GM21360 (cell line): ENCODE results near the gene DNLZ.

Experiments used
- ATAC-seq: cut with Tn5 transposase; IDR thresholded peaks from one replicate; pipeline ENCODE4 v1.9.1; 2021; ENCODE audit warnings: mild to moderate bottlenecking, moderate library complexity; ENCODE audit not compliant: unreplicated experiment

Gene DNLZ

DNA sequence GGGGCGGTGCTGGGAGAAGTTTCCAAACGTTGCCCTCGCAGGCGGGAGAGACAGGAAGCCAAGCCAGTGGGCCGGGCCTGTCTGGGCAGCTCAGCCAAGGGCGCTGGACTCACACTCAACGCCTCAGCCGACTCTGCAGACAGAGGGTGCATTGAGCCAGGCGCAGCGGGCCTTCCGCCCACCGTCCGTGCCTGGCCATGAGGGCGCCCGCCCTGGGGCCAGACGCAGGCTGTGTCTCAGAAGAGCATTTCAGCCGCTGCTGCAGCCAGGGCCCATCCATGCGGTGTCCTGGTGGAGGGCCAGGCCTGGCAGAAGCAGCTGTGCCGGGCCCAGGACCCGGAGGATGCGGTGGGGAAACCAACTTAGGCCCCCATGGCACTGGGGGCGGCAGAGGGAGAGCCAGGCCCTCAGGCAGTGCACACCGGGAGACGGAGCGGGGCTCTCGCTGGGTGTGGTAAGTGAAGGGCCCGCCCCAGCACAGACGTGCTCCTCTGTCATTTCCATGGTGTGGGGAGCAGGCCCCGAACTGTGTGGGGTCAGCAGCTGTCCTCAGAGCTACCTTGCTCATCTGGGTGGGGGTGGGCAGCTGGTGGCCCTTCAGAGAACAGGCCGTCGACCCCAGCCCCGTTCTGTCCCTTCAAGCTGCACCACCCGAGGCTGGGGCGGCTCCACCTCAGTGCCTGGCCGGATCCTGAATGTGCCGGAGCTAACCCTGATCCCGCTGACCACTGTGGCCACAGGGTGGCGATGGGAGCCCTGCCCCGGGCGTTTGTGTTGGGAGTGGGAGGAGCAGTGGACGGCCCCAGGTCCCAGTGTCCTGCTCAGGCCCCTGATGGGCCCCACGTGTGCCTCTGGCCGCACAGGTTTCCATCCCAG lies 18.0 kb downstream of the DNLZ start:
- ATAC-seq: no peak

GRCh38 chr9:136344544-136345280 lies 18.8 kb downstream of the DNLZ start:
- ATAC-seq: no peak

GRCh38 chr9:136343884-136344269 lies 19.7 kb downstream of the DNLZ start:
- no peak for ATAC-seq

GRCh38 chr9:136343121-136343883 lies 20.2 kb downstream of the DNLZ start:
- no peak for ATAC-seq

GRCh38 chr9:136342181-136343120 lies 21.1 kb downstream of the DNLZ start:
- ATAC-seq: no peak

GRCh38 chr9:136341769-136342168 lies 21.8 kb downstream of the DNLZ start:
- no peak for ATAC-seq

DNA sequence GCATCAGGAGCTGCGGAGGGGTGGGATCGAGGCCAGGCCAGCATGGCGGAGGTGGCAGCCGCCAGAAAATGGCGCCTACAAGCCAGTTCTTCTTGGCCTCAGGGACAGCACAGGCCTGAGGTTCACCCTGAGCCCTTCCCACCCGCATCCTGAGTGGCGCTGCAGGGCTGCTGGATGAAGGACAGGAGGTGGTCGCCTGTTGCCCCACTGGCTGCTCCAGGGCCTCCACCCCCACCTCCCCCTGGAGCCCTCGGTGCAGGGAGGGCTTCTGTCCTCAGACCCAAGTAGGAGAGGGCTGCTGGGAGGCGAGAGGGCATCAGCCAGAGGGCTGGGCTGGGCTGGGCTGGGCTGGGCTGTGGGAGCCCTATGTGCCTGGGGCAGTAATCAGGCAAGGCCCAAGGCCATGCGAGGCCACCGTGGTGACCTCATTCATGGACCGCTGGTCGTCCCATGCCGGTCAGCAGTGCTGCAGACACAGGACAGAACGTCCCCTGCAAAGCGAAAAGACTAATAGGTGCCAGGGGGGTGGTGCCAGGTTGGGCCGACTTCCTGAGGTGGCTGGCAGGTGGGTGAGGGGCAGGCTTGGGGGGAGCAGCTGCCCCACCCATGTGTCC lies 22.4 kb downstream of the DNLZ start:
- ATAC-seq: no peak

- ATAC-seq: no peak
Measured at GRCh38 chr9:136340356-136341041, 23.0 kb downstream of the DNLZ start.

DNA sequence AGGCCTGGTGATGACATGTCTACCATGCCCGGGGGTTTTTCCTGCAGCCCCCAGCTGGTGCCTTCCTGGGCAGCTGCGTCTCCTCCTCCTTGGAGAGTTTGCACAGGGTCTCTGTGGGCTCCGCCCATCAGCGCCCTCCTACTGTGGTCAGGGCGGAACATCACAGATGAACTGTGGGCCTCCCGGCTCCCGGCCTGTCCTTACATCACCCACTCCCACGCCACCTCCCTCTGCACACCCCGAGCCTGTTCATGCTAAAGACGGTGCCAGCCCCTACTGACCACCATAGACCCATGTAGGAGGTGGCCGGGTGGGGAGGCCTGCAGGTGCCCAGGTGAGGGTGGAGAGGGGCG lies 23.6 kb downstream of the DNLZ start:
- ATAC-seq: no peak

DNA sequence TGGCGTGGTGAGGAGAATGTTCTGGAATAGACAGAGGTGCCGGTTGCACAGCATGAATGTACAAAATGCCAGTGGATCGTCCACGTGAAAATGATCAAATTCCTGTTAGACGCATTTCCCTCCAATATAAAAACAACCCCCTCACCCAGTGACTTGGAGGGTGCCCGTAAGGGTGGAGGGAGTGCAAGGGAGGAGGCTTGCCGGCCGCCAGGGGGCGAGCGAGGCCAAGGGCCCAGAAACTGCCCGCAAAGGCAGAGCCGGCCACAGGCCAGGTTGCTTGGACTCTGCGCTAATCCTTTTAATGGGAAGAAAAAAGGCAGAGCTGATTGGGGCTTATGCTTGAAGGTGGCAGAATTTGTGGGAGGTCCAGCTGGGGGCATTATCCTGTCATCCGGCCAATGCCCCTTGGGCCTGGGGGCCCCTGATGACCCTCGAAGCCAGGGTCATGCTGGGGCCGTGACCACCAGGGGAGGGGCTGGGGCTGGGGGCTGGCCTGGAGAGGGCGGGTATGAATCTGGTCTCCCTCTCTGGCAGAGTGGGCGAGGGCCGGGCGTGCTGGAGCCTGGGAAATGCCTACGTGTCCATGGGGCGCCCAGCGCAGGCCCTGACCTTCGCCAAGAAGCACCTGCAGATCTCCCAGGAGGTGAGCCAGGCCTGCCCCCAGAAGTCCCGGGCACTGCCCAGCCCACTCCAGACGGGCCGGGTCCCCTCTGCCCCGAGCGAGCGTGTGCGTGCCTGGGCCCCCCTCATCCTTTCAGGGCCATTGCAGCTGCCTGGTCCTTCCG lies 24.2 kb downstream of the DNLZ start:
- no peak for ATAC-seq

- ATAC-seq: no peak
Measured at GRCh38 chr9:136338511-136338910, 25.0 kb downstream of the DNLZ start.

DNA sequence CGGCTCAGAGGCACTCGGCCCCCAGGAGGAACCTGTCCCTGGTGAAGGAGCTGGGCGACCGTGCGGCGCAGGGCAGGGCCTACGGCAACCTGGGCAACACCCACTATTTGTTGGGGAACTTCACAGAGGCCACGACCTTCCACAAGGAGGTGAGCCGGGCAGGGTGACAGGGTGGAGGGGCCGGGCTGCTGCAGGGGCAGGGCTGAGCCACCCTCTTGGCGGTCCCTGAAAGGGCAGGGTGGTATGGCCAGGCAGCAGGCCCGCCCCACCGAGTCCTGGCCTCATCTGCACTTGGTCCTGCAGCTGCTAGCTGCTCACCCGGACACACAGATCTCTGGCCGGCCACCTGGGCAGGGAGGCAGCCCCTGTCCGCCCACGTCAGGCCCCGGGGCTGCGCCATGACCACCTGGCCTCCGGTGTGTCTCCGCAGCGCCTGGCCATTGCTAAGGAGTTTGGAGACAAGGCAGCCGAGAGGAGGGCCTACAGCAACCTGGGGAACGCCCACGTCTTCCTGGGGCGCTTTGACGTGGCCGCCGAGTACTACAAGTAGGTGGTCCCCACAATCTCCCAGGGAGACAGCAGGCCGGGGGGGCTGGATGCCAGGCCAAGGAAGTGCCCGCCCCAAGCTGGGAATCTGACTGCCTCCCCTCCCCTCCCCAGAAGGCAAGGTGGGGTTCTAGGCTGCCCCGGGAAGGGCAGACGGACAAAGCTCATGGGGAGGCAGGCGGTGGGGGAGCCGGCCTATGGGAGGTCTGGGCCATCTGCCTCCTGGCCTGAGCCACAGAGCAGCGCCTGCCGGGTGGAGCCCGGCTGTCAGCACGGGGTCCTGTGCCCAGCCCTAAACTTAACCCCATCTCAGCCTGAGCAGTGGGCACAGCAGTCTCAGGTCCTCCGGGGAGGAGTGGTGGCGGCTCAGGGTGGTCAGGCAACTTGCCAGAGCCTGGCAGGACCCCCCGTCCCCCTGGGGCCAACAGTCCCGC lies 25.8 kb downstream of the DNLZ start:
- no peak for ATAC-seq

DNA sequence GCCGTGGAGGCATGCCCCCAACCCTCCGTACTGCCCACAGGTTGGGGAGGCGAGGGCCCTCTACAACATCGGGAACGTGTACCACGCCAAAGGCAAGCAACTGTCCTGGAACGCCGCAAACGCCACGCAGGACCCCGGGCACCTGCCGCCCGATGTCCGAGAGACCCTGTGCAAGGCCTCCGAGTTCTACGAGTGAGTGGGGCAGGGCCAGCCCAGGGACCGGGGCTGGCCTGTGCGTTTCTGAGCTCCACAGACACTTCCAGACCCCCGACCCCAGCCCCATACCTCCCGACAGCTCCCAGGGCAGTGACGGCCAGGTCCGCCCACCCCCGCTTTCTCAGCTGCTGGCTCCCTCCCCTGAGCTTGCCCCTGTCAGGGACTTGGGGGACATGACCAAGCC lies 26.7 kb downstream of the DNLZ start:
- ATAC-seq: no peak

- ATAC-seq: no peak
Measured at GRCh38 chr9:136336156-136336870, 27.2 kb downstream of the DNLZ start.

GRCh38 chr9:136335296-136336155 lies 28.0 kb downstream of the DNLZ start:
- ATAC-seq: no peak

GRCh38 chr9:136334541-136334940 lies 29.0 kb downstream of the DNLZ start:
- no peak for ATAC-seq
